ENCODE data around the gene ERGIC1. TPM values are rescaled to one million over a fixed set of nuclear protein-coding genes. Genes with fewer than 3 reads are reported as not detected.

ERGIC1 gene
- total RNA-seq, 1 donor from 2014 or later: 74.8 TPM

- ATAC-seq: no peak
- intact Hi-C loops (cut with DNase I): no loop called here
- no peak for DNase-seq (ENCODE audit: missing footprints)
Observed at GRCh38 chr5:172943283-172943841, 109.3 kb downstream of the ERGIC1 start.

GRCh38 chr5:172943906-172944305 is 109.9 kb downstream of the ERGIC1 start:
- no peak for DNase-seq (ENCODE audit: missing footprints)

GRCh38 chr5:172944741-172945140 is 110.7 kb downstream of the ERGIC1 start:
- intact Hi-C loops (cut with DNase I): no loop called here
- no peak for DNase-seq (ENCODE audit: missing footprints)

More at GRCh38 chr5:172943906-172944305, 109.9 kb downstream of the ERGIC1 start:
- intact Hi-C loops (cut with DNase I): no loop called here
- no peak for ATAC-seq

GRCh38 chr5:172945151-172945550 is 111.1 kb downstream of the ERGIC1 start:
- DNase-seq (ENCODE audit: missing footprints) (no peak), ATAC-seq (no peak)
- intact Hi-C loops (cut with DNase I): no loop called here

More at GRCh38 chr5:172944741-172945140, 110.7 kb downstream of the ERGIC1 start:
- no peak for ATAC-seq

GRCh38 chr5:172946146-172946545 is 112.1 kb downstream of the ERGIC1 start:
- intact Hi-C loops (cut with DNase I): no loop called here
- DNase-seq (ENCODE audit: missing footprints) (no peak), ATAC-seq (no peak)

GRCh38 chr5:172949426-172949825 is 115.4 kb downstream of the ERGIC1 start:
- DNase-seq (ENCODE audit: missing footprints) (no peak), ATAC-seq (no peak)
- intact Hi-C loops (cut with DNase I): no loop called here

GRCh38 chr5:172950176-172950965 is 116.3 kb downstream of the ERGIC1 start:
- intact Hi-C loops (cut with DNase I): no loop called here
- ATAC-seq (no peak), DNase-seq (ENCODE audit: missing footprints) (no peak)

GRCh38 chr5:172951371-172952033 is 117.5 kb downstream of the ERGIC1 start:
- ATAC-seq: no peak
- intact Hi-C loops (cut with DNase I): no loop called here
- DNase-seq (ENCODE audit: missing footprints): no peak

GRCh38 chr5:172952034-172952511 is 118.0 kb downstream of the ERGIC1 start:
- no peak for DNase-seq (ENCODE audit: missing footprints)
- intact Hi-C loops (cut with DNase I): no loop called here
- ATAC-seq: no peak

GRCh38 chr5:172953776-172954675 is 120.0 kb downstream of the ERGIC1 start:
- ATAC-seq (no peak), DNase-seq (ENCODE audit: missing footprints) (no peak)
- intact Hi-C loops (cut with DNase I): no loop called here

- no peak for DNase-seq (ENCODE audit: missing footprints)
- intact Hi-C loops (cut with DNase I): no loop called here
- ATAC-seq: no peak
Observed at GRCh38 chr5:172954751-172955159, 120.7 kb downstream of the ERGIC1 start.

- ATAC-seq (no peak), DNase-seq (ENCODE audit: missing footprints) (no peak)
- intact Hi-C loops (cut with DNase I): no loop called here
Observed at GRCh38 chr5:172956228-172956627, 122.2 kb downstream of the ERGIC1 start.

- DNase-seq (ENCODE audit: missing footprints): no peak
- intact Hi-C loops (cut with DNase I): no loop called here
- ATAC-seq: no peak
Observed at GRCh38 chr5:172956936-172957335, 122.9 kb downstream of the ERGIC1 start.

GRCh38 chr5:172957458-172957857 is 123.4 kb downstream of the ERGIC1 start:
- intact Hi-C loops (cut with DNase I): no loop called here
- no peak for DNase-seq (ENCODE audit: missing footprints)
- no peak for ATAC-seq

GRCh38 chr5:172958331-172959046 is 124.4 kb downstream of the ERGIC1 start:
- DNase-seq (ENCODE audit: missing footprints) (peak; percentile 91), ATAC-seq (peak; percentile 86)
- intact Hi-C loops (cut with DNase I): no loop called here

- no peak for DNase-seq (ENCODE audit: missing footprints)
- intact Hi-C loops (cut with DNase I): no loop called here
- ATAC-seq: no peak
Observed at GRCh38 chr5:172959824-172960799, 126.1 kb downstream of the ERGIC1 start.

GRCh38 chr5:172969921-172970320 is 135.9 kb downstream of the ERGIC1 start:
- ATAC-seq (no peak), DNase-seq (ENCODE audit: missing footprints) (no peak)
- intact Hi-C loops (cut with DNase I): no loop called here
